Adrenal gland (tissue), 5 donors: ENCODE data around the gene RUVBL1.

Source experiments
- POLR2A ChIP-seq, 2 donors: fragments of 450-650 bp; IDR thresholded peaks; one replicate each; pipeline ENCODE4 v1.6.1; 2017; ENCODE audit warnings: antibody characterized with exemption in 2 of 2, mild to moderate bottlenecking in 2 of 2, moderate library complexity in 1 of 2
- TF ChIP-seq, protein P1 (sequence below), 6 experiments: fragments of 450-650 bp in 4 of 6; fragments of 200-600 bp in 2 of 6; sonication (generic) in 1 of 6; IDR thresholded peaks; 1 replicate in 5 of 6; 2 replicates in 1 of 6; pipeline versions ENCODE4 v1.5.1 to v1.8.0; 2016 to 2021; ENCODE audit warnings: antibody characterized with exemption in 6 of 6, mild to moderate bottlenecking in 2 of 6, moderate library complexity in 1 of 6
- donor health status: DM: no; HTN: no; CAD: no.

DNA sequence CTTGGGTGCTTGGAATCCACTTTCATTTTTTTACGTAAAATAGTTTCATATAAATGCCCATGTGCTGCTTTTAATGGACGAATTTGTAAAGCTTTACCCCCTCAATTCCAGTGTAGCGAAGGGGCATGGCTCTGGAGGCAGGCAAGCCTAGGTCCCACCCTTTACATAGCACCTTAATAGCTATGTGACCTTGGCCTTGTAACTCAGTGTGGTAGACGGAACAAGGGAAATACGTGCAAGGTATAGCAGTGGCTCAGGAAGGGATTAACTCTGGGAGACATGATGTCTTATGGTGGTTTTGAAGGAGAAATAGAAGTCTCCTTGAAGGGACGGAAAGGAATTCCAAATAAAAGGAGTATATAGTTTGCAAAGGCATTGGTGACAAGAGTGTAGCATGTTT lies 70.0 kb downstream of the RUVBL1 start:
- TF ChIP-seq, protein P1, sequence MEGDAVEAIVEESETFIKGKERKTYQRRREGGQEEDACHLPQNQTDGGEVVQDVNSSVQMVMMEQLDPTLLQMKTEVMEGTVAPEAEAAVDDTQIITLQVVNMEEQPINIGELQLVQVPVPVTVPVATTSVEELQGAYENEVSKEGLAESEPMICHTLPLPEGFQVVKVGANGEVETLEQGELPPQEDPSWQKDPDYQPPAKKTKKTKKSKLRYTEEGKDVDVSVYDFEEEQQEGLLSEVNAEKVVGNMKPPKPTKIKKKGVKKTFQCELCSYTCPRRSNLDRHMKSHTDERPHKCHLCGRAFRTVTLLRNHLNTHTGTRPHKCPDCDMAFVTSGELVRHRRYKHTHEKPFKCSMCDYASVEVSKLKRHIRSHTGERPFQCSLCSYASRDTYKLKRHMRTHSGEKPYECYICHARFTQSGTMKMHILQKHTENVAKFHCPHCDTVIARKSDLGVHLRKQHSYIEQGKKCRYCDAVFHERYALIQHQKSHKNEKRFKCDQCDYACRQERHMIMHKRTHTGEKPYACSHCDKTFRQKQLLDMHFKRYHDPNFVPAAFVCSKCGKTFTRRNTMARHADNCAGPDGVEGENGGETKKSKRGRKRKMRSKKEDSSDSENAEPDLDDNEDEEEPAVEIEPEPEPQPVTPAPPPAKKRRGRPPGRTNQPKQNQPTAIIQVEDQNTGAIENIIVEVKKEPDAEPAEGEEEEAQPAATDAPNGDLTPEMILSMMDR (IDR thresholded peaks at IDR 0.05) = no peak
- no peak for TF ChIP-seq POLR2A (IDR thresholded peaks at IDR 0.05)
